GM20431 (cell line): Measurements from ENCODE around the gene FADS6.
"Not testable (repeated sequence)": the region's sequence is repeated elsewhere in the genome, so short reads cannot be mapped to it uniquely, and the experiment has no call there.

ENCODE experiments used
- in situ Hi-C: fragments of 300-500 bp; cut with MseI, MboI; formaldehyde crosslinking; loops from one replicate; pipeline ENCODE4 v1.15.0; 2020; ENCODE audit warnings: low sequenced_read_pairs; ENCODE audit not compliant: unreplicated experiment

Gene FADS6

GRCh38 chr17:74921769-74922168 is 28.3 kb upstream of the FADS6 start:
- in situ Hi-C loops, result no loop called here

- in situ Hi-C loops, result no loop called here
Observed at GRCh38 chr17:74921026-74921681, 27.7 kb upstream of the FADS6 start.

- in situ Hi-C loops, result no loop called here
Observed at GRCh38 chr17:74920642-74921025, 27.2 kb upstream of the FADS6 start.

GRCh38 chr17:74920306-74920620 is 26.8 kb upstream of the FADS6 start:
- in situ Hi-C loops, result no loop called here

GRCh38 chr17:74919440-74920305 is 26.2 kb upstream of the FADS6 start:
- in situ Hi-C loops, result no loop called here

GRCh38 chr17:74918906-74919305 is 25.5 kb upstream of the FADS6 start:
- in situ Hi-C loops, result no loop called here

GRCh38 chr17:74917430-74917829 is 24.0 kb upstream of the FADS6 start:
- in situ Hi-C loops, result no loop called here

- in situ Hi-C loops, result no loop called here
Observed at GRCh38 chr17:74916851-74917199, 23.4 kb upstream of the FADS6 start.

GRCh38 chr17:74916136-74916850 is 22.9 kb upstream of the FADS6 start:
- in situ Hi-C loops, result no loop called here

GRCh38 chr17:74911423-74911822 is 18.0 kb upstream of the FADS6 start:
- in situ Hi-C loops, result not testable (repeated sequence)

- in situ Hi-C loops, result not testable (repeated sequence)
Observed at GRCh38 chr17:74909097-74909496, 15.7 kb upstream of the FADS6 start.

- in situ Hi-C loops, result no loop called here
Observed at GRCh38 chr17:74907012-74907411, 13.6 kb upstream of the FADS6 start.

GRCh38 chr17:74906214-74906793 is 12.9 kb upstream of the FADS6 start:
- in situ Hi-C loops, result not testable (repeated sequence)

GRCh38 chr17:74904687-74905409 is 11.4 kb upstream of the FADS6 start:
- in situ Hi-C loops, result no loop called here

GRCh38 chr17:74903671-74904070 is 10.2 kb upstream of the FADS6 start:
- in situ Hi-C loops, result no loop called here

- in situ Hi-C loops, result no loop called here
Observed at GRCh38 chr17:74903034-74903433, 9.6 kb upstream of the FADS6 start.

- in situ Hi-C loops, result no loop called here
Observed at GRCh38 chr17:74901353-74902135, 8.1 kb upstream of the FADS6 start.

- in situ Hi-C loops, result no loop called here
Observed at GRCh38 chr17:74900208-74900607, 6.8 kb upstream of the FADS6 start.

GRCh38 chr17:74898376-74898946 is 5.0 kb upstream of the FADS6 start:
- in situ Hi-C loops, result no loop called here
